Measurements from ENCODE around the gene TMPRSS12.

- no peak for TF ChIP-seq CTCF (IDR thresholded peaks at IDR 0.05)
- TF ChIP-seq POLR2A (IDR thresholded peaks at IDR 0.05): no peak
Observed at GRCh38 chr12:50848963-50849362, 6.2 kb downstream of the TMPRSS12 start.
